Stimulated activated CD8-positive, alpha-beta memory T cell treated with anti-CD3 and anti-CD28 coated beads, Interleukin-2, amount 100 ng/mL, for 1 hour (primary cell): ENCODE data around the gene RABL6.
"Not testable (repeated sequence)": the region's sequence is repeated elsewhere in the genome, so short reads cannot be mapped to it uniquely, and the experiment has no call there.

Source experiments
- DNase-seq, 2 donors: peaks; one replicate each; pipeline ENCODE4 v3.0.0-alpha.2; 2020; ENCODE audit warnings: low read depth in 2 of 2

The RABL6 gene

GRCh38 chr9:136857166-136857565 is 49.4 kb downstream of the RABL6 start:
- DNase-seq: no peak

GRCh38 chr9:136857581-136858412 is 50.0 kb downstream of the RABL6 start:
- no peak for DNase-seq

GRCh38 chr9:136858452-136858843 is 50.7 kb downstream of the RABL6 start:
- no peak for DNase-seq

GRCh38 chr9:136858844-136859757 is 51.4 kb downstream of the RABL6 start:
- DNase-seq: no peak

- no peak for DNase-seq
These were observed 52.8 kb downstream of the RABL6 start for GRCh38 chr9:136860529-136860928.

- no peak for DNase-seq
These were observed 53.5 kb downstream of the RABL6 start for GRCh38 chr9:136860933-136861873.

- no peak for DNase-seq
These were observed 54.2 kb downstream of the RABL6 start for GRCh38 chr9:136861874-136862457.

- DNase-seq: no peak
These were observed 55.3 kb downstream of the RABL6 start for GRCh38 chr9:136862849-136863622.

GRCh38 chr9:136863623-136864273 is 56.0 kb downstream of the RABL6 start:
- DNase-seq: no peak

GRCh38 chr9:136865041-136865767 is 57.5 kb downstream of the RABL6 start:
- no peak for DNase-seq

GRCh38 chr9:136865768-136866103 is 58.0 kb downstream of the RABL6 start:
- no peak for DNase-seq

GRCh38 chr9:136866898-136867421 is 59.2 kb downstream of the RABL6 start:
- DNase-seq: not testable (repeated sequence)

GRCh38 chr9:136867480-136867879 is 59.7 kb downstream of the RABL6 start:
- no peak for DNase-seq

GRCh38 chr9:136867917-136868316 is 60.2 kb downstream of the RABL6 start:
- no peak for DNase-seq

- DNase-seq: no peak
These were observed 60.9 kb downstream of the RABL6 start for GRCh38 chr9:136868644-136869043.

GRCh38 chr9:136869611-136870010 is 61.9 kb downstream of the RABL6 start:
- DNase-seq: not testable (repeated sequence)

- DNase-seq: no peak
These were observed 67.4 kb downstream of the RABL6 start for GRCh38 chr9:136875155-136875554.

- DNase-seq: no peak
These were observed 68.7 kb downstream of the RABL6 start for GRCh38 chr9:136876476-136876875.

- no peak for DNase-seq
These were observed 72.9 kb downstream of the RABL6 start for GRCh38 chr9:136880651-136881050.
